ENCODE data around the gene OR51B5. TPM values are rescaled to one million over a fixed set of nuclear protein-coding genes. Genes with fewer than 3 reads are reported as not detected.
"Not testable (repeated sequence)": the region's sequence is repeated elsewhere in the genome, so short reads cannot be mapped to it uniquely, and the experiment has no call there.

Gene OR51B5
- total RNA-seq, 1 donor from 2014 or later: 1.2 TPM

- Mint-ChIP-seq H3K4me1 (no peaks in the 10 kb centered on the region), H3K9me3 (no peaks in the 10 kb centered on the region), H3K36me3 (no peaks in the 10 kb centered on the region), H3K4me3 (no peak within 1 kb of the TSS), H3K27ac (no peak within 1 kb of the TSS), H3K27me3 (ENCODE audit: low read depth) (peaks cover 15% of the 10 kb centered on the region)
- DNase-seq (ENCODE audit: low spot score in 2 of 2, unreplicated experiment in 2 of 2): no peak
- no peak for TF ChIP-seq CTCF (IDR thresholded peaks at IDR 0.05; ENCODE audit: unreplicated experiment)
Measured at GRCh38 chr11:5324197-5324596, 19.1 kb downstream of the OR51B5 start, which contains the start of gene OR51B2. OR51B2 (minus strand) TSS chr11:5324297; CDS start chr11:5324297, 0 bp downstream.

DNA sequence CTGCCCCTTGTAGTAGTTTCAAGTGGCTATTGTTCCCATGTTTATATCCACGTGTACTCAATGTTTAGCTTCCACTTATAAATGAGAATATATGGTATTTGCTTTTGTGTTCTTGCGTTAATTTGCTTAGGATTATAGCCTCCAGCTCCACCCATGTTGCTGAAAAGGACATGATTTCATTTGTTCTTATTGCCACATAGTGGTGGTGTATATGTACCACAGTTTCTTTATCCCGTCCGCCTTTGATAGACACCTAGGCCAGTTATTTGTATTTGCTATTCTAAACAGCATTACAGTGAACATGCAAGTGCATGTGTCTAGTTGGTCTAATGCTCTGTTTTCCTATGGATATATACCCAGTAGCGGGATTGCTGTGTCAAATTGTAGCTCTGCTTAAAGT, 26.0 kb downstream of the OR51B5 start:
- H3K4me3 Mint-ChIP-seq: no peak overlapping the region
- no peaks in the 10 kb centered on the region for H3K9me3 Mint-ChIP-seq
- H3K27me3 Mint-ChIP-seq (ENCODE audit: low read depth): peaks cover 15% of the 10 kb centered on the region
- no peaks in the 10 kb centered on the region for H3K4me1 Mint-ChIP-seq
- TF ChIP-seq CTCF (IDR thresholded peaks at IDR 0.05; ENCODE audit: unreplicated experiment): no peak
- no peaks in the 10 kb centered on the region for H3K36me3 Mint-ChIP-seq
- H3K27ac Mint-ChIP-seq: no peak overlapping the region
- no peak for DNase-seq (ENCODE audit: low spot score in 2 of 2, unreplicated experiment in 2 of 2)

GRCh38 chr11:5313326-5314023, 29.8 kb downstream of the OR51B5 start:
- not testable (repeated sequence) for H3K4me3 Mint-ChIP-seq

DNA sequence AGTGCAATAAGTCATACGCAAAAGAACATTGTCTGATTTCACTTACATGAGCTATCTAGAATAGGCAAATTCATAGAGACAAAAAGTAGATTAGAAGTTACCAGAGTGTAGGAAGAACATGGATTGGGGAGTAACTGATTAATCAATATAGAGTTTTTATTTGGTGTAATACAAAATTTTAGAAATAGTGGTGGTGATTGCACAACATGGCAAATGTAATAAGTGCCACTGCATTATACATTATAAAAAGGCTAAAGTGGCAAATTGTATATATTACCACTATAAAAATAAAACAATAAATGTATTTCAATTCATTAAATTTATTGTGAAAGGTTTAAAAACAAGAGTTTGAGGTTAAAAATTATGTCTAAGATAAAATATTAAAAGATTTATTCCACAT, 32.9 kb downstream of the OR51B5 start:
- Mint-ChIP-seq H3K27ac (no peak overlapping the region), H3K36me3 (no peaks in the 10 kb centered on the region), H3K4me1 (no peaks in the 10 kb centered on the region), H3K4me3 (no peak overlapping the region), H3K9me3 (no peaks in the 10 kb centered on the region), H3K27me3 (ENCODE audit: low read depth) (peaks cover 7% of the 10 kb centered on the region)
- no peak for TF ChIP-seq CTCF (IDR thresholded peaks at IDR 0.05; ENCODE audit: unreplicated experiment)
- DNase-seq (ENCODE audit: low spot score in 2 of 2, unreplicated experiment in 2 of 2): no peak

More at GRCh38 chr11:5313326-5314023, 29.8 kb downstream of the OR51B5 start:
- DNase-seq (ENCODE audit: low spot score in 2 of 2, unreplicated experiment in 2 of 2); H3K27ac Mint-ChIP-seq; H3K36me3 Mint-ChIP-seq; H3K9me3 Mint-ChIP-seq; H3K4me1 Mint-ChIP-seq: not testable (repeated sequence)
- H3K27me3 Mint-ChIP-seq (ENCODE audit: low read depth): peaks cover 12% of the 10 kb centered on the region

GRCh38 chr11:5307256-5308019, 35.9 kb downstream of the OR51B5 start:
- DNase-seq (ENCODE audit: low spot score in 2 of 2, unreplicated experiment in 2 of 2): no peak
- H3K9me3 Mint-ChIP-seq: no peaks in the 10 kb centered on the region
- H3K36me3 Mint-ChIP-seq: no peaks in the 10 kb centered on the region
- no peaks in the 10 kb centered on the region for H3K4me1 Mint-ChIP-seq
- H3K27me3 Mint-ChIP-seq (ENCODE audit: low read depth): no peaks in the 10 kb centered on the region
- no peak for TF ChIP-seq CTCF (IDR thresholded peaks at IDR 0.05; ENCODE audit: unreplicated experiment)
- no peak overlapping the region for H3K4me3 Mint-ChIP-seq
- no peak overlapping the region for H3K27ac Mint-ChIP-seq

- no peak for DNase-seq (ENCODE audit: low spot score in 2 of 2, unreplicated experiment in 2 of 2)
- Mint-ChIP-seq H3K4me3 (no peak overlapping the region), H3K27me3 (ENCODE audit: low read depth) (no peaks in the 10 kb centered on the region), H3K36me3 (no peaks in the 10 kb centered on the region), H3K27ac (no peak overlapping the region), H3K4me1 (peaks cover 5% of the 10 kb centered on the region), H3K9me3 (no peaks in the 10 kb centered on the region)
- TF ChIP-seq CTCF (IDR thresholded peaks at IDR 0.05; ENCODE audit: unreplicated experiment): no peak
Measured at GRCh38 chr11:5304046-5304445, 39.3 kb downstream of the OR51B5 start.

All from mesothelial cell of epicardium (in vitro differentiated cells).